GM12878 (cell line): ENCODE results near the gene LETM1. TPM values are rescaled to one million over a fixed set of nuclear protein-coding genes. Genes with fewer than 3 reads are reported as not detected.

Source experiments
- ATAC-seq: fragments of 200-7000 bp; cut with Tn5 transposase; 3 replicates; pipeline ENCODE4 v1.9.1; 2020; ENCODE audit warnings: mild to moderate bottlenecking, moderate library complexity
- BruUV-seq: library from RNA; stranded (reverse); fragments of 400-500 nt; replicated peaks from 2 replicates; lab custom pipeline; 2021; lab: Mats Ljungman, UMichigan
- CTCF ChIA-PET: fragments of 300-600 bp; sonication (Branson Sonifier 250); formaldehyde crosslinking; extraction: SDS; loops from one replicate; lab custom pipeline; 2021; ENCODE audit warnings: inconsistent platforms; lab: Yijun Ruan, JAX
- POLR2A ChIA-PET: fragments of 350-600 bp; formaldehyde crosslinking; extraction: SDS; loops from one replicate; lab custom pipeline; 2021; ENCODE audit warnings: inconsistent platforms; lab: Charles Lee
- RAD21 ChIA-PET: fragments of 300-600 bp; sonication (Branson Sonifier 250); formaldehyde crosslinking; loops from one replicate; lab custom pipeline; 2023; ENCODE audit warnings: antibody characterized with exemption; ENCODE audit not compliant: unreplicated experiment; lab: Charles Lee
- SMC1A ChIA-PET: fragments of 300-600 bp; sonication (Branson Sonifier 250); formaldehyde crosslinking; loops from one replicate; lab custom pipeline; 2023; ENCODE audit not compliant: unreplicated experiment, uncharacterized antibody; lab: Charles Lee
- DNase-seq: peaks from one replicate; pipeline ENCODE4 v3.0.0-alpha.2; 2011; ENCODE audit warnings: low read depth, low spot score
- FAIRE-seq: peaks from 3 replicates; lab custom pipeline; 2011; peaks lifted over from hg19 to GRCh38; lab: Jason Lieb, UNC
- H2AFZ ChIP-seq: 2 replicates; pipeline ENCODE4 v1.6.0; 2011; ENCODE audit warnings: low read depth, low read length, control low read depth; ENCODE audit not compliant: control insufficient read depth
- H3K27ac ChIP-seq: 2 replicates; pipeline ENCODE4 v1.5.1; 2011; ENCODE audit warnings: control low read depth; ENCODE audit not compliant: control insufficient read depth, insufficient read depth
- H3K27me3 ChIP-seq, 2 experiments: replicated peaks in 1 of 2; 2 replicates each; pipeline versions ENCODE4 v1.6.0 to v1.6.1; 2011; ENCODE audit warnings: low read length in 1 of 2; ENCODE audit not compliant: control insufficient read depth in 2 of 2, insufficient read depth in 2 of 2
- H3K36me3 ChIP-seq, 2 experiments: 2 replicates each; pipeline ENCODE4 v1.5.1; 2011; ENCODE audit warnings: low read length in 1 of 2; ENCODE audit not compliant: control insufficient read depth in 2 of 2, insufficient read depth in 2 of 2
- H3K4me1 ChIP-seq: 2 replicates; pipeline ENCODE4 v1.6.1; 2011; ENCODE audit warnings: mild to moderate bottlenecking, low read length, moderate library complexity, mixed read lengths; ENCODE audit not compliant: control insufficient read depth, insufficient read depth
- H3K4me2 ChIP-seq: 2 replicates; pipeline ENCODE4 v1.6.0; 2011; ENCODE audit warnings: control low read depth; ENCODE audit not compliant: control insufficient read depth, insufficient read depth
- H3K4me3 ChIP-seq: fragments of 200-600 bp; sonication (generic); 2 replicates; pipeline ENCODE4 v1.5.1; 2016
- H3K79me2 ChIP-seq: 2 replicates; pipeline ENCODE4 v1.6.0; 2011; ENCODE audit warnings: low read length; ENCODE audit not compliant: control insufficient read depth, insufficient read depth
- H3K9ac ChIP-seq: 2 replicates; pipeline ENCODE4 v1.8.0; 2011; ENCODE audit warnings: low read length, control low read depth, mixed read lengths; ENCODE audit not compliant: control insufficient read depth, insufficient read depth
- H3K9me3 ChIP-seq: replicated peaks from 3 replicates; pipeline ENCODE4 v1.5.1; 2011; ENCODE audit warnings: mild to moderate bottlenecking, low read length; ENCODE audit not compliant: control insufficient read depth, insufficient read depth
- H4K20me1 ChIP-seq: 2 replicates; pipeline ENCODE4 v1.6.0; 2011; ENCODE audit not compliant: control insufficient read depth, insufficient read depth
- ASH2L ChIP-seq: fragments of 300-600, 200-600 bp; sonication (generic); IDR thresholded peaks from 2 replicates; pipeline ENCODE4 v1.6.1; 2017; ENCODE audit warnings: low read depth, mild to moderate bottlenecking, borderline replicate concordance
- ATF7 ChIP-seq: fragments of 450-650 bp; IDR thresholded peaks from 2 replicates; pipeline ENCODE4 v1.6.1; 2016; ENCODE audit warnings: low read depth, mild to moderate bottlenecking
- CEBPB ChIP-seq, 2 experiments: fragments of 150-350 bp in 1 of 2; IDR thresholded peaks; 2 replicates each; pipeline ENCODE4 v1.6.1; 2012 to 2014; ENCODE audit warnings: low read depth in 2 of 2, low read length in 2 of 2, borderline replicate concordance in 1 of 2, inconsistent platforms in 1 of 2
- IRF4 ChIP-seq: IDR thresholded peaks from 2 replicates; pipeline ENCODE4 v1.6.1; 2011; ENCODE audit warnings: low read depth, low read length
- NR2C1 ChIP-seq: fragments of 450-650 bp; IDR thresholded peaks from 2 replicates; pipeline ENCODE4 v1.6.1; 2017; ENCODE audit warnings: antibody characterized with exemption, mild to moderate bottlenecking, moderate library complexity
- PAX5 ChIP-seq: IDR thresholded peaks from 2 replicates; pipeline ENCODE4 v1.6.1; 2011; ENCODE audit warnings: low read depth, low read length, borderline replicate concordance
- POU2F2 ChIP-seq: IDR thresholded peaks from 3 replicates; pipeline ENCODE4 v1.6.1; 2011; ENCODE audit warnings: low read depth, mild to moderate bottlenecking, low read length, borderline replicate concordance
- RB1 ChIP-seq: fragments of 450-650 bp; formaldehyde crosslinking; IDR thresholded peaks from 2 replicates; pipeline ENCODE4 v1.6.1; 2017; ENCODE audit warnings: mild to moderate bottlenecking, borderline replicate concordance
- SMAD1 ChIP-seq: fragments of 450-650 bp; IDR thresholded peaks from 2 replicates; pipeline ENCODE4 v1.6.1; 2018; ENCODE audit warnings: mild to moderate bottlenecking, low read depth; ENCODE audit not compliant: partially characterized antibody
- SP1 ChIP-seq: IDR thresholded peaks from one replicate; pipeline ENCODE4 v1.6.1; 2011; ENCODE audit warnings: low read depth, low read length
- SPI1 ChIP-seq: IDR thresholded peaks from 2 replicates; pipeline ENCODE4 v1.6.1; 2011; ENCODE audit warnings: low read depth, mild to moderate bottlenecking, low read length, moderate library complexity, borderline replicate concordance; ENCODE audit not compliant: insufficient read depth
- TARDBP ChIP-seq: IDR thresholded peaks from 2 replicates; pipeline ENCODE4 v1.6.1; 2016; ENCODE audit warnings: borderline replicate concordance
- YBX1 ChIP-seq: fragments of 450-650 bp; IDR thresholded peaks from 2 replicates; pipeline ENCODE4 v1.6.1; 2016; ENCODE audit warnings: antibody characterized with exemption
- ZNF207 ChIP-seq: fragments of 450-650 bp; IDR thresholded peaks from 2 replicates; pipeline ENCODE4 v1.6.1; 2014; ENCODE audit warnings: antibody characterized with exemption, mild to moderate bottlenecking, borderline replicate concordance
- WGBS: methylation state at CpG from one replicate; pipeline ENCODE4 v1.1.6; 2016; ENCODE audit warnings: low lambda C conversion rate; ENCODE audit not compliant: insufficient replicate concordance, insufficient coverage; ENCODE audit errors: missing lambda C conversion rate; 5-methylcytosine and 5-hydroxymethylcytosine counted together
- in situ Hi-C: fragments of 300-500 bp; cut with MboI; formaldehyde crosslinking; loops from 9 replicates; pipeline ENCODE4 v1.14.3; 2018; ENCODE audit warnings: mixed read lengths
- intact Hi-C: fragments of 100-400 bp; cut with micrococcal nuclease; formaldehyde crosslinking; loops from one replicate; pipeline ENCODE4 v1.14.2; 2022; ENCODE audit not compliant: unreplicated experiment
- polyA plus RNA-seq, 11 experiments: library from polyadenylated mRNA; depleted of rRNA in 4 of 11; unstranded in 6 of 11; stranded (reverse) in 5 of 11; fragments of >200 nt; fragmentation: Nextera tagmentation in 4 of 11; fragmentation: Illumina TruSeq in 1 of 11; extraction: Ambion mirVana in 4 of 11; extraction: Trizol in 1 of 11; gene quantifications; 1 replicate in 1 of 11; 2 replicates in 10 of 11; pipeline versions ENCODE4 v1.2.1 to v1.2.3, GENCODE V29; 2011 to 2016; ENCODE audit warnings: inconsistent platforms in 2 of 11, missing spikeins in 2 of 11, low read depth in 1 of 11
- total RNA-seq, 4 experiments: library from RNA; depleted of rRNA in 3 of 4; stranded (reverse); fragments of >200 nt in 3 of 4; fragmentation: Illumina TruSeq in 1 of 4; extraction: Trizol in 1 of 4; gene quantifications; 2 replicates each; pipeline versions ENCODE4 v1.2.1 to v1.2.3, GENCODE V29; 2013 to 2021
- TF ChIP-seq, protein P1 (sequence below): IDR thresholded peaks from 2 replicates; pipeline ENCODE4 v1.6.1; 2012; ENCODE audit warnings: improper control_type of control experiment, low read depth, low read length; ENCODE audit not compliant: insufficient replicate concordance
- TF ChIP-seq, protein P2 (sequence below): fragments of 450-650 bp; IDR thresholded peaks from 2 replicates; pipeline ENCODE4 v1.6.1; 2017; ENCODE audit warnings: borderline replicate concordance
- TF ChIP-seq, protein P3 (sequence below): IDR thresholded peaks from 2 replicates; pipeline ENCODE4 v1.6.1; 2011; ENCODE audit warnings: borderline replicate concordance, low read depth, mild to moderate bottlenecking, moderate library complexity, mixed read lengths, low read length; ENCODE audit not compliant: insufficient read depth; ENCODE audit errors: extremely low read length

The LETM1 gene
- total and polyA plus RNA-seq, 10 of the 15 experiments (the other 5 are each of a cell fraction or from before 2014, with no cell fraction given): 2.6 to 65.2 (median 30.2) TPM

DNA sequence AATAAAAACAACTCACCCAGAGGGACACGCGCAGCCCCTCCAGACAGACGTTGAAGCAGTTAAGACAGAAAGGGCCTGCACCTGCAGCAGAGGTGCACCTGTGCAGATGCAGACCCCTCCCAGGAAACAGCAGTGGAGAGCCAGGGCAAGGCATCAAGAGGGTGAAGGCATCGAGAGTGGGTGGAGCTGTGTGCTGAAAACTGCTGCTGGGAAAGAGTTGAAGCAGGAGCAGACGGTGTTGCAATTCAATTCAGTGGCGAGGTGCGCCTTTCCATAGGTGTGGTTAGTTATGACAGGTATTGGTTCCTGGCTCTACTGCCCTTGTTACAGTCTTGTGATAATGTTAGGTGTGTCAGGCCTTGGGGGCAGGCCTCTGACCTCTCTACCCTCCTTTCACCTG lies 16.7 kb downstream of the LETM1 start (continued):
- TF ChIP-seq, protein P1, sequence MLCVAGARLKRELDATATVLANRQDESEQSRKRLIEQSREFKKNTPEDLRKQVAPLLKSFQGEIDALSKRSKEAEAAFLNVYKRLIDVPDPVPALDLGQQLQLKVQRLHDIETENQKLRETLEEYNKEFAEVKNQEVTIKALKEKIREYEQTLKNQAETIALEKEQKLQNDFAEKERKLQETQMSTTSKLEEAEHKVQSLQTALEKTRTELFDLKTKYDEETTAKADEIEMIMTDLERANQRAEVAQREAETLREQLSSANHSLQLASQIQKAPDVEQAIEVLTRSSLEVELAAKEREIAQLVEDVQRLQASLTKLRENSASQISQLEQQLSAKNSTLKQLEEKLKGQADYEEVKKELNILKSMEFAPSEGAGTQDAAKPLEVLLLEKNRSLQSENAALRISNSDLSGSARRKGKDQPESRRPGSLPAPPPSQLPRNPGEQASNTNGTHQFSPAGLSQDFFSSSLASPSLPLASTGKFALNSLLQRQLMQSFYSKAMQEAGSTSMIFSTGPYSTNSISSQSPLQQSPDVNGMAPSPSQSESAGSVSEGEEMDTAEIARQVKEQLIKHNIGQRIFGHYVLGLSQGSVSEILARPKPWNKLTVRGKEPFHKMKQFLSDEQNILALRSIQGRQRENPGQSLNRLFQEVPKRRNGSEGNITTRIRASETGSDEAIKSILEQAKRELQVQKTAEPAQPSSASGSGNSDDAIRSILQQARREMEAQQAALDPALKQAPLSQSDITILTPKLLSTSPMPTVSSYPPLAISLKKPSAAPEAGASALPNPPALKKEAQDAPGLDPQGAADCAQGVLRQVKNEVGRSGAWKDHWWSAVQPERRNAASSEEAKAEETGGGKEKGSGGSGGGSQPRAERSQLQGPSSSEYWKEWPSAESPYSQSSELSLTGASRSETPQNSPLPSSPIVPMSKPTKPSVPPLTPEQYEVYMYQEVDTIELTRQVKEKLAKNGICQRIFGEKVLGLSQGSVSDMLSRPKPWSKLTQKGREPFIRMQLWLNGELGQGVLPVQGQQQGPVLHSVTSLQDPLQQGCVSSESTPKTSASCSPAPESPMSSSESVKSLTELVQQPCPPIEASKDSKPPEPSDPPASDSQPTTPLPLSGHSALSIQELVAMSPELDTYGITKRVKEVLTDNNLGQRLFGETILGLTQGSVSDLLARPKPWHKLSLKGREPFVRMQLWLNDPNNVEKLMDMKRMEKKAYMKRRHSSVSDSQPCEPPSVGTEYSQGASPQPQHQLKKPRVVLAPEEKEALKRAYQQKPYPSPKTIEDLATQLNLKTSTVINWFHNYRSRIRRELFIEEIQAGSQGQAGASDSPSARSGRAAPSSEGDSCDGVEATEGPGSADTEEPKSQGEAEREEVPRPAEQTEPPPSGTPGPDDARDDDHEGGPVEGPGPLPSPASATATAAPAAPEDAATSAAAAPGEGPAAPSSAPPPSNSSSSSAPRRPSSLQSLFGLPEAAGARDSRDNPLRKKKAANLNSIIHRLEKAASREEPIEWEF: no peak
- no peak for TF ChIP-seq SP1
- no peak for TF ChIP-seq CEBPB (IDR thresholded peaks at IDR 0.05; ENCODE audit: borderline replicate concordance in 1 of 2, low read depth in 2 of 2, low read length in 2 of 2)

DNA sequence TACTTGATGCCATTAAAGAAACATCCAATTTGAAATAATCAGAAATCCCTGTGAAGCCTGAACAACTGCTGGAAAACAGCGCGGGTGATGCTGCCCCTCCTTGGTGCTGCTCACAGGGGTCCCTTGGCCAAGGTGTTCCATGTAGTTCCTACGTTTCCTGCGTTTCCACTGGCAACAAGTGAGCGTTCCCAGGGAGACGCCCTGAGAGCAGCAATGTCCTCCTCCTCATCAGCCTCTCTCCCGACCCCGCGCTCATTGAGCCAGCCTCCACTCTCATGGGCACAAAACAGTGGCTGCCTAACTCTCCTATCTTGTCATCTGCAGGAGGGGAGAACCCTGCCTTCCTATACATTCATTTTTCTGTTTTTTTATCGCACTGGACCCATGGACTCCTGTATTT lies 18.9 kb downstream of the LETM1 start:
- no peak overlapping the region for H3K27ac ChIP-seq
- RAD21 ChIA-PET: no interaction called here
- no peaks in the 10 kb centered on the region for H3K27me3 ChIP-seq
- H3K79me2 ChIP-seq: peaks cover 2% of the 10 kb centered on the region
- H3K9ac ChIP-seq: no peak overlapping the region
- peaks cover 22 to 29% of the 10 kb centered on the region in 2 experiments for H3K36me3 ChIP-seq
- H3K4me3 ChIP-seq: no peak overlapping the region
- FAIRE-seq (no peak), ATAC-seq (no peak), DNase-seq (no peak)
- H2AFZ ChIP-seq: no peak overlapping the region
- no peaks in the 10 kb centered on the region for H4K20me1 ChIP-seq
- BruUV-seq: no TSS peak
- POLR2A ChIA-PET: no interaction called here
- intact Hi-C loops: no loop called here
- H3K4me1 ChIP-seq: peaks cover 25% of the 10 kb centered on the region
- H3K4me2 ChIP-seq: no peak overlapping the region
- CTCF ChIA-PET: interaction anchor here (0.6 kb wide), 1 partner anchor 92 kb away, joined by 3 read pairs; no protein-coding TSS in a partner anchor
- in situ Hi-C loops: no loop called here
- 95% methylated on average over 10 of the region's 10 CpGs for WGBS
- H3K9me3 ChIP-seq: no peaks in the 10 kb centered on the region
- SMC1A ChIA-PET: interaction anchor here (1.8 kb wide), 1 partner anchor 61 kb away, joined by 7 read pairs; no protein-coding TSS in a partner anchor
- TF ChIP-seq ATF7: no peak
- TF ChIP-seq YBX1: no peak
- TF ChIP-seq RB1: no peak
- TF ChIP-seq, protein P2, sequence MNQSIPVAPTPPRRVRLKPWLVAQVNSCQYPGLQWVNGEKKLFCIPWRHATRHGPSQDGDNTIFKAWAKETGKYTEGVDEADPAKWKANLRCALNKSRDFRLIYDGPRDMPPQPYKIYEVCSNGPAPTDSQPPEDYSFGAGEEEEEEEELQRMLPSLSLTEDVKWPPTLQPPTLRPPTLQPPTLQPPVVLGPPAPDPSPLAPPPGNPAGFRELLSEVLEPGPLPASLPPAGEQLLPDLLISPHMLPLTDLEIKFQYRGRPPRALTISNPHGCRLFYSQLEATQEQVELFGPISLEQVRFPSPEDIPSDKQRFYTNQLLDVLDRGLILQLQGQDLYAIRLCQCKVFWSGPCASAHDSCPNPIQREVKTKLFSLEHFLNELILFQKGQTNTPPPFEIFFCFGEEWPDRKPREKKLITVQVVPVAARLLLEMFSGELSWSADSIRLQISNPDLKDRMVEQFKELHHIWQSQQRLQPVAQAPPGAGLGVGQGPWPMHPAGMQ: no peak
- TF ChIP-seq TARDBP: no peak
- TF ChIP-seq ZNF207: no peak
- no peak for TF ChIP-seq PAX5
- TF ChIP-seq, protein P3, sequence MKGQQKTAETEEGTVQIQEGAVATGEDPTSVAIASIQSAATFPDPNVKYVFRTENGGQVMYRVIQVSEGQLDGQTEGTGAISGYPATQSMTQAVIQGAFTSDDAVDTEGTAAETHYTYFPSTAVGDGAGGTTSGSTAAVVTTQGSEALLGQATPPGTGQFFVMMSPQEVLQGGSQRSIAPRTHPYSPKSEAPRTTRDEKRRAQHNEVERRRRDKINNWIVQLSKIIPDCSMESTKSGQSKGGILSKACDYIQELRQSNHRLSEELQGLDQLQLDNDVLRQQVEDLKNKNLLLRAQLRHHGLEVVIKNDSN: no peak
- no peak for TF ChIP-seq SMAD1
- no peak for TF ChIP-seq SPI1
- TF ChIP-seq ASH2L: no peak
- no peak for TF ChIP-seq NR2C1
- TF ChIP-seq POU2F2: no peak
- TF ChIP-seq IRF4: no peak
